NB4 (cell line): Measurements from ENCODE around the gene PCSK7.
"Not testable (repeated sequence)": the region's sequence is repeated elsewhere in the genome, so short reads cannot be mapped to it uniquely, and the experiment has no call there.

Source experiments
- DNase-seq: peaks from one replicate; pipeline ENCODE4 v3.0.0; 2010; ENCODE audit warnings: low read depth
- H3K4me3 ChIP-seq: one replicate; pipeline ENCODE4 v1.5.1; 2011; ENCODE audit warnings: mild to moderate bottlenecking, low read depth, low read length, moderate library complexity
- MYC ChIP-seq: IDR thresholded peaks from 2 replicates; pipeline ENCODE4 v1.6.1; 2011; ENCODE audit warnings: low read depth, low read length
- POLR2A ChIP-seq: IDR thresholded peaks from 2 replicates; pipeline ENCODE4 v1.6.1; 2011; ENCODE audit warnings: mild to moderate bottlenecking; ENCODE audit not compliant: insufficient read length; ENCODE audit errors: extremely low read depth
- TF ChIP-seq, protein P1 (sequence below): IDR thresholded peaks from one replicate; pipeline ENCODE4 v1.5.1; 2012; ENCODE audit warnings: low read depth, low read length
- TF ChIP-seq, protein P2 (sequence below): IDR thresholded peaks from 2 replicates; pipeline ENCODE4 v1.6.1; 2011; ENCODE audit warnings: low read depth, low read length

The PCSK7 gene

DNA sequence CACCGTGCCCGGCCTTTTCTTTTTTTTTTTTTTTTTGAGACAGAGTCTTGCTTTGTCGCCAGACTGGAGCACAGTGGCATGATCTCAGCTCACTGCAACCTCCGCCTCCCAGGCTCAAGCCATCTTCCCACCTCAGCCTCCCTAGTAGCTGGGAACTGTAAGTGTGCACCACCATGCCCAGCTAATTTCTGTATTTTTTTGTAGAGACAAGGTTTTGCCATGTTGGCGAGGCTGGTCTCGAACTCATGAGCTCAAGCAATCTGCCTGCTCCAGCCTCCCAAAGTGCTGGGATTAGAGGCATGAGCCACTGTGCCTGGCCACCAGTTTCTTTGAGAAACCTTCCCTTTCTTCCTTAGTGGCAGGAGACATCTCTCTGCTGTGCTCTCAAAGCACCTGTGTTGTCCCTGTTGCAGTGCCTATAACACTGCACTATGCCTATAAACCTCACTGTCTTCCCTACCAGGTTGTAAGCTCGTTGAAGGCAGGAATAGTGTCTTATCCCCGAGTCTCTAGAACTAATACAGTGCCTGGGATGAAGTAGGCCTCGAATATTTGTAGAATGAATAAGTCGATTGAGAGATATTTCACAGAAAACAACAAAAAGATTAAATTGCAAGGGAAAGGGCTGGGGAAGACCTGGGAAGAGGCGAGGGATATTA is 19.0 kb downstream of the PCSK7 start:
- TF ChIP-seq, protein P1, sequence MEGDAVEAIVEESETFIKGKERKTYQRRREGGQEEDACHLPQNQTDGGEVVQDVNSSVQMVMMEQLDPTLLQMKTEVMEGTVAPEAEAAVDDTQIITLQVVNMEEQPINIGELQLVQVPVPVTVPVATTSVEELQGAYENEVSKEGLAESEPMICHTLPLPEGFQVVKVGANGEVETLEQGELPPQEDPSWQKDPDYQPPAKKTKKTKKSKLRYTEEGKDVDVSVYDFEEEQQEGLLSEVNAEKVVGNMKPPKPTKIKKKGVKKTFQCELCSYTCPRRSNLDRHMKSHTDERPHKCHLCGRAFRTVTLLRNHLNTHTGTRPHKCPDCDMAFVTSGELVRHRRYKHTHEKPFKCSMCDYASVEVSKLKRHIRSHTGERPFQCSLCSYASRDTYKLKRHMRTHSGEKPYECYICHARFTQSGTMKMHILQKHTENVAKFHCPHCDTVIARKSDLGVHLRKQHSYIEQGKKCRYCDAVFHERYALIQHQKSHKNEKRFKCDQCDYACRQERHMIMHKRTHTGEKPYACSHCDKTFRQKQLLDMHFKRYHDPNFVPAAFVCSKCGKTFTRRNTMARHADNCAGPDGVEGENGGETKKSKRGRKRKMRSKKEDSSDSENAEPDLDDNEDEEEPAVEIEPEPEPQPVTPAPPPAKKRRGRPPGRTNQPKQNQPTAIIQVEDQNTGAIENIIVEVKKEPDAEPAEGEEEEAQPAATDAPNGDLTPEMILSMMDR, result no peak
- TF ChIP-seq MYC (no peak), POLR2A (no peak)
- TF ChIP-seq, protein P2, sequence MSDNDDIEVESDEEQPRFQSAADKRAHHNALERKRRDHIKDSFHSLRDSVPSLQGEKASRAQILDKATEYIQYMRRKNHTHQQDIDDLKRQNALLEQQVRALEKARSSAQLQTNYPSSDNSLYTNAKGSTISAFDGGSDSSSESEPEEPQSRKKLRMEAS, result no peak
- no peak overlapping the region for H3K4me3 ChIP-seq
- no peak for DNase-seq

DNA sequence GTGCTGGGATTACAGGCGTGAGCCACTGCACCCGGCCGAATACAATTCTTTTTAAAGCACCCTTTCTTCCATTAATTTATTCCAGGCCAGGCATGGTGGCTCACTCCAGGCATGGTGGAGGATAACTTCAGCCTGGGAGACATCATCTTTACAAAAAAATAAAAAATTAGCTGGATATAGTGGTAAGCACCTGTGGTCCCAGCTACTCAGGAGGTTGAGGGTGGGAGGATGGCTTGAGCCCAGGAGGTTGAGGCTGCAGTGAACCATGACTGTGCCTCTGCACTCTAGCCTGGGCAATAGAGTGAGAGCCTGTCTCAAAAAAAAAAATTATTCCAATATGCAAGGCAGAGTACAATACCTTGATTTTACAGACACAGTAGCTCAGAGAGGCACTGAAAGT is 21.3 kb downstream of the PCSK7 start:
- H3K4me3 ChIP-seq, result no peak overlapping the region
- TF ChIP-seq MYC, result no peak
- TF ChIP-seq, protein P2, result no peak
- no peak for TF ChIP-seq POLR2A
- TF ChIP-seq, protein P1, result no peak
- no peak for DNase-seq

DNA sequence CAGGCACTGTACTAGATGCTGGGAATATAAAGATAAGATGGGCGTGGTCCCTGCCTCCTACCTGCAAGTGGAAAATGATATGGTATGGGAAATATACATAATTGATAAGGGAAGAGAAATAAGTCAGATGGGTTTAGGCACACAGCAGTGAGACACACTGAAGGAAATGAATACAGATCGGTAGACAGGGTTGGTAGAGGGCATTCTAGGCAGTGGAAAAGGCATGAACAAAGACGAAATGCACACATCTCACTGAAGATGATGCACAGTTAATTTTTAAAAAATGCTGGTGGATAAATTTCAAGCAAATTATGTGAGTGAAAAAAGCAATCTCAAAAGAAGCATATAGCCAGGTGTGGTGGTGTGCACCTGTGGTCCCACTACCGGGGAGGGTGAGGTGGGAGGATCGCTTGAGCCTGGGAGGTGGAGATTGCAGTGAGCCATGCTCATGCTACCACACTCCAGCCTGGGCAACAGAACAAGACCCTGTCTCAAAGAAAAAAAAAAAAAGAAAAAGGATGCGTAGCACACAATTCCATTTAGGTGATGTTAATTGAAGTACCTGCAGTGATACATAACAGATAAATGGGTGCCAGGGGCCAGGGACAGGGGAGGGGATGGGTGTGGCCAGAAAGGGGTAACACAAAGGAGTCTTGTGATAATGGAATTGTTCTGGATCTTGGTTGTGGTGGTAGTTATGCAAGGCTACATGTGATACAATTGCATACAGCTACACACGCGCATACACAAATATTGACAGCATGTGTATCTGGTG is 22.3 kb downstream of the PCSK7 start:
- DNase-seq, H3K4me3 ChIP-seq: not testable (repeated sequence)

DNA sequence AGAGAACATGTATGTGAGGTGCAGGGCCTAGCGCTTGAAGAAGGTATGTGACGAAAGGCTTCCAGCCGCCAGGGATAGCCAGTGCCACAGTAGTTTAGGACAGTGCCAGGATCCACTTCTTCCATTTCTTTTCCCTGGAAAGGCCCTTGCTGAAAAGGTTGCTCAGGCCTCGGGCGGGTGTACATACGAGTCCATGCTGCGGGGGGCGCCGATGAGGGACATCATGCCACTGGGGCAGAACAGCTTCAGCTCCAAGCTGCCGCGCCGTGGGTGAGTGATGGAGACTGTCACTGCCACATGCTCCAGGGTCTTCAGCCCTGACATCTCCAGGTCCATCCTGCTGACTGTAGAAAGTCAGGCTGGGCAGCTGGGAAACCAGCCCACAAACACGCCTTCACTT is 23.2 kb downstream of the PCSK7 start:
- not testable (repeated sequence) for DNase-seq, H3K4me3 ChIP-seq

DNA sequence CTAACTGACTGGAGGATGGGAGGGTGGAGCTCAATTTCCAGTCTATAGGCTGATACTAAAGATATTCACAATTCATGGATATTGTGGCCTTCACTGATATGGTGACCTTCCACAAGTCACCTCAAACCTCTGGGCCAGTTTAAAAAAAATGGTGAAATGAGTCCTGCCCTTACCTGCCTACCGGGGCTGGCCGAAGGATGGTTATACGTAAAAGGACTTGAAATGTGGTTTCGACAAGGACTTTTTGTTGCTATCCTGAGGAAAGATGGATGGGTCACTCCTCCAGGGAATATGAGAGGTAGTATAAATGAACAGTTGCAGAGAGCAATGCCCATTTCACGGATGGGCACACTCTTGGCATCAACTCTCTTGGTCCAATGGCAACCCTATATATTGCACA is 24.4 kb downstream of the PCSK7 start:
- DNase-seq, H3K4me3 ChIP-seq: not testable (repeated sequence)

DNA sequence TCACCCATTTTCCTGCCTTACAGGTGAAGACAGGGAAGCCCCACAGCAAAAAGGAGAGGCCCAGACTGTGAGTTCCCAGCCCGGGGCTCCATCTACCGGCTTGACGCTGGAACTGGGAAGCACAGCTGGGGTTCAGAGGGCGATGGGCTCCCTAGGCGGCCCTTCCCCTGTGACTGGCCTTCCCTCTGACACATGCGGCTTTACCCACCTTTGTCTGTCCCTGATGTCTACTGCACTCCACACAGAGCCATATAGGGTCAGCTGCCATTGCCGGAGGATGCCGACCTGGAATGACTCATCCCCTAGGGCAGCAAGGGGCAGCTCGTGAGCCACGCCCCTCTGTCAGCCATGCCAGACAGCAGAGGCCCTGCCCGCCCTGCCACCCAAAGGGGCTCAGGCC is 25.0 kb downstream of the PCSK7 start:
- DNase-seq, H3K4me3 ChIP-seq: not testable (repeated sequence)

DNA sequence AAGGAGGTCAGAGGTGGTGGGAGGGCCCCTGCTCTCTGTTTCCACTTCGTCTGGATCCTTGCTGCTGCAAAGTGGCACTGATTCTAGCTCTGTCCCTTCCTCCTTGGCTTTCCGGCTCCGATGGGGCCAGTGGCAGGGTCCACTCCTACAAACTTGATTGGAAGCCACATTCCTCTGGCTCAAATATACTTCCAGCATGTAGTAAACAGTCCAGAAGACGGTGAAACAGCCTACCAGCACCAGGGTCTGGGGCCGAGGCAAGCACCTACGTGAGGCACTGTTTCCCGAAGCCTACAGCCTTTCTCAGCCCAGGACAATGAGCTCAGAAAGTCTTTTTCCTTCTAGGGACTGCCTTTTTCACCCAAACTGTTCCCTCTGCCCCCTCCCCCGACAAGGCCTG is 25.8 kb downstream of the PCSK7 start:
- DNase-seq, H3K4me3 ChIP-seq: not testable (repeated sequence)

DNA sequence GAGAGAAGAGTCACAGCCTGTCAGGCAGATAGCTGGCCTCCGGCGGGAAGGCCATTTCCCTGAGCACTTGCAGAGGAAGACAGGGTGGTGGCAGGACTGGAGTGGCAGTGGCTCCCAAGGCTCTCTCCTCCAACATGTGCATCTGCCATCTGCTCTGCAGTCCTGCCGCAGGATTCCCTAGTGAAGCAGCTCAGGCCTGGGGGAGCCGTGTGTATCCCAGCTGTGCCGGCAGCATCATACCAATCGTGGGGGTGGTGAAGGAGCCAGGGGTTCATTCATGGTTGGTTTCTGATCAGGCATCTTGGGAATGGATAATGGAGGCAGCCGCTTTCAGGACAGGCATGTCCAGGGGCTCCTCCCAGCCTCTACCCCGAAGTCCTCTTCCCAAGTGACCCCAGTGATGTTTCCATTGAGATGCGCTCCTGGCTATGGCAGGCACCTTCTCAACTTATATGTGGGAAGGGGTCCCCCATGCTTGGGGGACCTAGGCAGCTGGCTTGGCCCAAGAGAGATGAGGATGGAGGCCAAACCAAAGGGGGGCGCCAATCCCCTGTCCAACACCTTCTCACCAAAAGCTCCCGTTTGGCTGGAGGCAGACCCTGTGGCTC is 26.6 kb downstream of the PCSK7 start:
- no peak for DNase-seq
- TF ChIP-seq, protein P1, result no peak
- TF ChIP-seq, protein P2, result no peak
- TF ChIP-seq POLR2A (no peak), MYC (no peak)
- H3K4me3 ChIP-seq, result no peak overlapping the region
